Measurements from ENCODE around the gene SLC19A2. TPM values are rescaled to one million over a fixed set of nuclear protein-coding genes. Genes with fewer than 3 reads are reported as not detected.

The SLC19A2 gene
- polyA plus RNA-seq, 1 donor from 2014 or later, result 45.8 TPM

- Histone ChIP-seq H3K27me3 (ENCODE audit: insufficient read depth, low read depth, low read length) (no peaks in the 10 kb centered on the region), H2AFZ (ENCODE audit: low read depth, low read length) (no peak overlapping the region)
Observed at GRCh38 chr1:169514566-169515270, 29.0 kb upstream of the SLC19A2 start.

GRCh38 chr1:169513208-169513607 is 27.5 kb upstream of the SLC19A2 start:
- Histone ChIP-seq H3K4me3 (ENCODE audit: low read length) (no peak overlapping the region), H3K79me2 (replicated peaks; ENCODE audit: insufficient read depth, low read length) (no peaks in the 10 kb centered on the region), H3K4me2 (ENCODE audit: low read length) (no peak overlapping the region), H4K20me1 (ENCODE audit: insufficient read depth) (no peaks in the 10 kb centered on the region), H2AFZ (ENCODE audit: low read depth, low read length) (no peak overlapping the region), H3K27me3 (ENCODE audit: insufficient read depth, low read depth, low read length) (no peaks in the 10 kb centered on the region), H3K27ac (ENCODE audit: low read length) (no peak overlapping the region), H3K9ac (ENCODE audit: low read length) (no peak overlapping the region), H3K9me3 (ENCODE audit: low read length) (no peaks in the 10 kb centered on the region), H3K9me2 (ENCODE audit: insufficient read depth, low read length) (no peaks in the 10 kb centered on the region), H3F3A (ENCODE audit: insufficient read depth, low read length, poor library complexity, severe bottlenecking) (no peaks in the 10 kb centered on the region), H3K36me3 (ENCODE audit: insufficient read depth, low read length) (no peaks in the 10 kb centered on the region)
- TF ChIP-seq EP300 (conservative IDR thresholded peaks at IDR 0.05; ENCODE audit: poor library complexity, severe bottlenecking) (no peak), REST (IDR thresholded peaks at IDR 0.05; ENCODE audit: borderline replicate concordance) (no peak), MXI1 (conservative IDR thresholded peaks at IDR 0.05; ENCODE audit: poor library complexity, severe bottlenecking) (no peak), CTCF (IDR thresholded peaks at IDR 0.05; ENCODE audit: poor library complexity, severe bottlenecking) (no peak), TAF1 (IDR thresholded peaks at IDR 0.05; ENCODE audit: low read depth) (no peak), POLR2AphosphoS5 (IDR thresholded peaks at IDR 0.05) (no peak)

More at GRCh38 chr1:169514566-169515270, 29.0 kb upstream of the SLC19A2 start:
- no peak for TF ChIP-seq EZH2 (IDR thresholded peaks at IDR 0.05; ENCODE audit: borderline replicate concordance, insufficient read depth, low read length, poor library complexity, severe bottlenecking)
- no peak for TF ChIP-seq REST (IDR thresholded peaks at IDR 0.05; ENCODE audit: borderline replicate concordance)
- no peak for TF ChIP-seq SMC3 (conservative IDR thresholded peaks at IDR 0.05; ENCODE audit: poor library complexity)
- TF ChIP-seq CTCF (IDR thresholded peaks at IDR 0.05; ENCODE audit: poor library complexity, severe bottlenecking), result no peak
- no peak for TF ChIP-seq TAF1 (IDR thresholded peaks at IDR 0.05; ENCODE audit: low read depth)
- TF ChIP-seq POLR2AphosphoS5 (IDR thresholded peaks at IDR 0.05), result no peak
- TF ChIP-seq RAD21 (conservative IDR thresholded peaks at IDR 0.05), result no peak
- no peak for TF ChIP-seq MXI1 (conservative IDR thresholded peaks at IDR 0.05; ENCODE audit: poor library complexity, severe bottlenecking)
- no peak for TF ChIP-seq EP300 (conservative IDR thresholded peaks at IDR 0.05; ENCODE audit: poor library complexity, severe bottlenecking)
- H3K4me2 ChIP-seq (ENCODE audit: low read length), result no peak overlapping the region
- no peaks in the 10 kb centered on the region for H3K79me2 ChIP-seq (replicated peaks; ENCODE audit: insufficient read depth, low read length)
- no peak overlapping the region for H3K27ac ChIP-seq (ENCODE audit: low read length)
- H3K4me3 ChIP-seq (ENCODE audit: low read length), result no peak overlapping the region
- H4K20me1 ChIP-seq (ENCODE audit: insufficient read depth), result no peaks in the 10 kb centered on the region
- no peaks in the 10 kb centered on the region for H3K36me3 ChIP-seq (ENCODE audit: insufficient read depth, low read length)
- H3K9ac ChIP-seq (ENCODE audit: low read length), result no peak overlapping the region
- no peaks in the 10 kb centered on the region for H3K9me2 ChIP-seq (ENCODE audit: insufficient read depth, low read length)
- no peaks in the 10 kb centered on the region for H3K9me3 ChIP-seq (ENCODE audit: low read length)
- no peaks in the 10 kb centered on the region for H3F3A ChIP-seq (ENCODE audit: insufficient read depth, low read length, poor library complexity, severe bottlenecking)
